Measurements from ENCODE around the gene ZMYND19. TPM values are rescaled to one million over a fixed set of nuclear protein-coding genes. Genes with fewer than 3 reads are reported as not detected.

ZMYND19 gene
- total RNA-seq, 1 experiment from 2014 or later = 33.5 TPM

GRCh38 chr9:137593176-137593575 lies 2.9 kb upstream of the ZMYND19 start:
- in situ Hi-C loops (cut with HindIII; ENCODE audit: low sequenced_read_pairs) = no loop called here
- DNase-seq (ENCODE audit: low spot score) = no peak

DNA sequence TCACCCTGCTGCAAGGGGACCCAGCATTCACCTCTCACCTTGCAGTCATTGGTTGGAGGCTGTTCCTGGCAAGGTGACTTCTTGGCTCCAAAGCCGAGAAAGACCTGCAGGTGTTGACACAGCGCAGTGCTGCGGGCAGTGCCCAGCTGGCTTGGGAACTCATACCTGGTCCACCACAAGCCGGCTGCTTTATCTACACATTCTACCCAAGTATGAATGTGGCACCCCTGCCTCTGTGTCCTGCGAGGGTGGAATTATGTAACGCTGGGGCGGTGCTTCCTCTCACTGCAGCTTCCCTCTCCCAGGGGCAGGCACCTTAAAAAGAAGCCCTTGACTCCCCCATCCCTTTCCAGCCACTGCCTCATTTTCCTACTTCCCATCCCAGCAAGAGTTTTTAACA lies 2.5 kb upstream of the ZMYND19 start:
- no peak for DNase-seq (ENCODE audit: low spot score)
- in situ Hi-C loops (cut with HindIII; ENCODE audit: low sequenced_read_pairs) = no loop called here

DNA sequence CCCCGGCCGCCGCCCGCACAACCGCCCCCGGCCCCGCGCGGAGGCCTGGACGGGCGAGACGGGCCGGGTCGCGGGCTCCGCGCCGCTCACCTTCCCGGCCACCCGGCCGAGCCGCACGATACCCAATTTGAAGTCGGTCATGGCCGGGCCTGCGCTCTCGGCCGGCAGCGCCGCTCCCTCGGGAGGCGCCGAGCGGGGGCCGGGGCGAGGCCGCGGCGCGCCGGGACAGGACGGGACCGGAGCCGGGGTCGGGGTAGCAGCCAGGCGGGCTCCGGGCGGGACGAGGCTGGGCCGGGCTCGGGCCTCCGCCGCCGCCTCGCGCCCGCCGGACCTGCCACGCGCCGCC lies 216 bp downstream of the ZMYND19 start:
- no peak for DNase-seq (ENCODE audit: low spot score)
- in situ Hi-C loops (cut with HindIII; ENCODE audit: low sequenced_read_pairs) = no loop called here

DNA sequence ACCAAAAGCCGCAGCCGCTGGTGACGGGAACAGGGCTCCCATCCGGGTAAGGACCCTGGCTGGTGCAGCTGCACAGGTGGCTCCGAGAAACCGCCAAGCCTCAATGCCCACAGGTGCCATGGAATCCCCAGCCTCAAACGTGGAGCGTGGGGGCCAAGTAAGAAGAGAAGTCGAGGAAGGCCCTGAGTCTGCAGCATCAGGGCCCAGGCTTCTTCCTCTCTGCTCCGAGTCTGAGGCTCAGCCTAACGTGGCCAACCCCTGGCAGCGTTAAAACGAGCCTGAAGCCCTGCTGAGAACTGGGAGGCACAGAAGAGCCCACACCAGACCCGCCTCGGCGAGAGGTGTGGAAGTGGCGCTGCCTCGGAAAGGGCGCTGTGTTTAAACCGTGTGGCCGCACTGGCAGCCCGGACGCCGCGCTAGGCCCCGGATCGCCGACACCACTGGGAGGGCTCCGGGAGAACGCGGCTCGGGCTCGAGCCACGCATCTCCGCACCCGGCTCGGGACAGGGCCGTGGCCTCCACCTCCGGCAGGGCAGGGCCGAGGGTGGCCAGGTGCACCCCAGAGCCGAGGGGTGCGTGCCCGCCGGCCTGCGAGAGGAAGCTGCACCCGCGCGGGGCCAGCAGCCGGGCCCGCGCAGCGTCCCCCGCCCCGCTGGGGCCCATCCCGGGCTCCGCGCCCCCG lies 730 bp downstream of the ZMYND19 start:
- in situ Hi-C loops (cut with HindIII; ENCODE audit: low sequenced_read_pairs) = no loop called here
- no peak for DNase-seq (ENCODE audit: low spot score)

- DNase-seq (ENCODE audit: low spot score) = no peak
- in situ Hi-C loops (cut with HindIII; ENCODE audit: low sequenced_read_pairs) = no loop called here
These were observed 1.4 kb downstream of the ZMYND19 start for GRCh38 chr9:137588891-137589290.

DNA sequence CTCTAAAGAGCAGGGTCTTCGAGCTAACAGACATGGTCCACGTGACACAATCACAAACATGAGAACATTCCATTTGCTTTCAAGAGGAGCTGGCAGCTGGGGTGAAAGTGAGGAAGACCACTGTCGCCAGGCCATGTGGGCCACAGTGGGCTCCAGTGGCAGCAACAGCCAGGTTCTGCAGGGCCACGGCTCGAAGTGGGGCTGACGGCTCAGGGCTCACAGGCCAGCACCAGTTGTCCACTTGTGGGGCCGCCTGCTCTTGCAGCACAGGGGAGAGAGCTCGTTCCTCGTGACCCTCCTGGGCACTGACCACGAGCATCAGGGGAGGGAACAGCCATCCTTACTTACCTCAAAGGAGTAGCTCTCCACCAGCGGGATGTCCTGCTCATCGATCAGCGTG lies 2.0 kb downstream of the ZMYND19 start:
- in situ Hi-C loops (cut with HindIII; ENCODE audit: low sequenced_read_pairs) = no loop called here
- DNase-seq (ENCODE audit: low spot score) = no peak

DNA sequence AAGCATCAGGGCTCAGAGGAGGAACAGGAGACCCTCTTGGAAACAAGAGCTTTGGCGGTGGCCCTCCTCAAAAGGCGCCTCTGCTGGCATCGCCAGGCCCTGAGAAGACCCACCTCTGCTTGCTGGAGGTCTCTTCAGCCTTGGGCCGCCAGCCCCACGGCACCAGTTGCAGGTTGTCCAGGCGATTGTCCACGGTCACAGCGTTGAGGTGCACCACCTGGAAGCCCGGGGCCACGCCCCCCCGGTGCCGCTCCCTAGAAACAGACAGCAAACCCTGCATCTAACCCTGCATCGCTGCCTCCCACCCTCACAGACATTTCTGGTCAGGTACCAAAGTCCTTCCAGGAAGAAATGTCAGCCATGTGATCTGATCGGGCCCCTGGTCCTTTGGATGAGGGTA lies 3.5 kb downstream of the ZMYND19 start:
- no peak for DNase-seq (ENCODE audit: low spot score)
- in situ Hi-C loops (cut with HindIII; ENCODE audit: low sequenced_read_pairs) = no loop called here

DNA sequence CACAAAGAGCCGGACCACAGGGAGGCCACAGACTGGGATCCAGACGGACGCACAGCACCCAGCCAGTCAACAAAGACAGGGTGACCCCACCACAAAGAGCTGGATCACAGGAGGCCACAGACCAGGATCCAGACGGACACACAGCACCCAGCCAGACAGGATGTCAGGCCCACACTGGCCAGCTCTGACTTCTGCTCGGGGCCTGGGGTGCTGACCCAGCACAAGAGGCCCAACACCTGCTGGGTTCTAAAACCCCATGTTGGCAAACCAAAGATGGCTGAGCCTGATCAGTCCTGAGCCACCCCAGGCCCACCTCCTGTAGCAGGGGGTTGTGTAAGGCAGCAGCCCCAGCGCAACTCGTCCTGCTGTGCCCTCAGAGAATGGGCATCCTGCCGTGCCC lies 6.4 kb downstream of the ZMYND19 start:
- DNase-seq (ENCODE audit: low spot score) = no peak
- in situ Hi-C loops (cut with HindIII; ENCODE audit: low sequenced_read_pairs) = loop anchor here (5.0 kb wide), 1 partner anchor 113 kb away; no protein-coding TSS in a partner anchor

- in situ Hi-C loops (cut with HindIII; ENCODE audit: low sequenced_read_pairs) = loop anchor here (5.0 kb wide), 1 partner anchor 114 kb away; no protein-coding TSS in a partner anchor
- no peak for DNase-seq (ENCODE audit: low spot score)
These were observed 7.0 kb downstream of the ZMYND19 start for GRCh38 chr9:137583347-137583746.

DNA sequence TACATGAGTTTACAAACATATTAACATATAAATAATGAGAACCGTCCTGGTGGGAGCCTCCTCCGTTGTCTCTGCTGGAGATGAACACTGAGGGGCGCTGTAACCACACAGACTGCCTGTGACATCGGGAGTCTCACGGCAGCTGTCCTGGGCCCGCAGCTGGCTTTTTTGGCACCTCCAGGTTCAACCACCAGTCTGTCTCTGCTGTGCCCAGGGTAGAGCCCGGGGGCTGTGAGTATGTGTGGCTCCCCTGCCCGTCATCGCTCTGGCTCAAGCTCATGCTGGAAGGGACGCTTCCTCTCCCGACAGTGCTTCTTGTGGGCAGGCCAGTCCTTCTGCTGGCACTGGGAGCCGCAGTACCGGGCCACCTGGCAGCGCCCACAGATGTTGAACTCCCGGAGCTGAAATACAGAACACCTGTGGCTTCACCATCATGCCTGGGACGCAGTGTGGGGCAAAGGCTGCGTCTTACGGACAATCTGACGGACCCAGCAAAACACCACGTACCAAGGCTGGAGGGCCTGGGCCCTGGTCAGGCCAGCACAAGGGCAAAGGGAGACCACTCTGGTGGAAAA lies 7.9 kb downstream of the ZMYND19 start:
- in situ Hi-C loops (cut with HindIII; ENCODE audit: low sequenced_read_pairs) = loop anchor here (5.0 kb wide), 1 partner anchor 115 kb away; no protein-coding TSS in a partner anchor
- peak; percentile 16 for DNase-seq (ENCODE audit: low spot score)

GRCh38 chr9:137581361-137582285 lies 8.7 kb downstream of the ZMYND19 start:
- DNase-seq (ENCODE audit: low spot score) = no peak
- in situ Hi-C loops (cut with HindIII; ENCODE audit: low sequenced_read_pairs) = loop anchor here (5.0 kb wide), 1 partner anchor 116 kb away; no protein-coding TSS in a partner anchor

DNA sequence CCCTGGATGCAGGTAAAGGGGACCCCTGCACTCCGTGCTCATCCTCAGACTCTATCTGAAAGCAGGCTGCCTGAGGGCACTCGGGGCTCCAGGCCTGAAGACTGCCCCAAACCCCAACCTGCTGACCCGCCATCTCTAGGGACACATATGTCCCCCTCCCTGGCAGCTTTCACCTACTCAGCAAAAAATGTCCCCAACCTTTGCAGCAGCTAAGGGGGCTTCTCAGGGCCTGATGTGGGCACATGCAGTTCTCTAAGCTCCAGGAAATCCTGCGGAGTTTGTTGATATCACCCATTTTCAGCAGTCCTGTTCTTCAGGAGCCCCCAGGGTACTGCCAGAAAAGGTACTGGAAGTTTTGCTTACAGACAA lies 9.4 kb downstream of the ZMYND19 start:
- in situ Hi-C loops (cut with HindIII; ENCODE audit: low sequenced_read_pairs) = loop anchor here (5.0 kb wide), 1 partner anchor 116 kb away; no protein-coding TSS in a partner anchor
- DNase-seq (ENCODE audit: low spot score) = no peak

DNA sequence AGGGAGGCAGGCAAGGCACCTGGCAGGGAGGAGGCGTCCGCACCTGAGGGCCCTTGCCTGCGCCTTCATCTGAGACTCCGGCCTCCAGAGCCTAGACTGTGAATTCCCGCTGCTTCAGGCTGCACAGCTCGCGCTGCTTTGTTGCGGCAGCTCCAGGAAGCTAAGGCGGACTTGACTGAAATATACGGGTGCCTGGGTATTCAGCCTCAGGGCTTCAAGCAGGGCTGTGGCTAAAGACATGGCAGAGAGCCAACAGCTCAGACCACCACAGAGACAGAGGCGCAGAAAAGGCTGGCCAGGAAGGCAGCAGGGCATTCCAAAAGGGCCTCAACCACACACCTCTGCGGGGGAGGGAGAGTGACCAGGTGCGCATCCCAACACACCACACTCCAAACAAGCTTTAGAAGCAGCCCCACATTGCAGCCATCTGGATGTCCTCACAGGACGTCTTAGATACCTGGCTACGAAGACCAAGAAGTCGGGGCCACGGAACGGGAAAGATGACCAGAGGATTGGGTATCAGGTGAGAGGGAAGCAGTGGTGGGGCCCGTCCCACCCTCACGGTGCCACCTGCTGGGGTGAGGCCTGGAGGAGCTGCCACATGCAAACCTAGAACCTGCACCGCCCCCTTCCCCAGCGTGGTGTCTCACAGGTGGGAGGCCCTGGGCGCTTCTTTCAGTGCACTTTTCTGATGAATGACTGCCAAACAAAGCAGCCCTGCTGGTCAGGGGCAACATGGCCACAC lies 9.9 kb downstream of the ZMYND19 start:
- in situ Hi-C loops (cut with HindIII; ENCODE audit: low sequenced_read_pairs) = loop anchor here (5.0 kb wide), 1 partner anchor 117 kb away; no protein-coding TSS in a partner anchor
- DNase-seq (ENCODE audit: low spot score) = peak; percentile 23

GRCh38 chr9:137579259-137579604 lies 11.1 kb downstream of the ZMYND19 start:
- in situ Hi-C loops (cut with HindIII; ENCODE audit: low sequenced_read_pairs) = no loop called here

GRCh38 chr9:137578518-137579258 lies 11.6 kb downstream of the ZMYND19 start, which contains the start of gene DPH7:
TSS of gene DPH7 (minus strand) at chr9:137578925. CDS start at chr9:137578777, 148 bp downstream.
- DNase-seq (ENCODE audit: low spot score) = peak; percentile 93
- in situ Hi-C loops (cut with HindIII; ENCODE audit: low sequenced_read_pairs) = no loop called here

More at GRCh38 chr9:137579259-137579604, 11.1 kb downstream of the ZMYND19 start:
- DNase-seq (ENCODE audit: low spot score) = no peak

- DNase-seq (ENCODE audit: low spot score) = no peak
- in situ Hi-C loops (cut with HindIII; ENCODE audit: low sequenced_read_pairs) = no loop called here
These were observed 14.4 kb downstream of the ZMYND19 start for GRCh38 chr9:137575716-137576411.

- DNase-seq (ENCODE audit: low spot score) = no peak
- in situ Hi-C loops (cut with HindIII; ENCODE audit: low sequenced_read_pairs) = no loop called here
These were observed 15.0 kb downstream of the ZMYND19 start for GRCh38 chr9:137575364-137575715.

- in situ Hi-C loops (cut with HindIII; ENCODE audit: low sequenced_read_pairs) = no loop called here
- DNase-seq (ENCODE audit: low spot score) = no peak
These were observed 16.1 kb downstream of the ZMYND19 start for GRCh38 chr9:137574192-137574591.

All from G401 (cell line).